GOT3 (cell line): ENCODE data around the gene NHLRC1.
"Not testable (repeated sequence)": the region's sequence is repeated elsewhere in the genome, so short reads cannot be mapped to it uniquely, and the experiment has no call there.

Experiments used
- DNase-seq: peaks from one replicate; lab custom pipeline; 2025; ENCODE audit warnings: mixed read lengths; lab: John Stamatoyannopoulos, UW

NHLRC1 gene

GRCh38 chr6:18122128-18123093 is at the start of gene NHLRC1:
TSS of gene NHLRC1 (minus strand) at chr6:18122677. CDS start at chr6:18122606, 71 bp downstream.
- peak; percentile 21 for DNase-seq

DNA sequence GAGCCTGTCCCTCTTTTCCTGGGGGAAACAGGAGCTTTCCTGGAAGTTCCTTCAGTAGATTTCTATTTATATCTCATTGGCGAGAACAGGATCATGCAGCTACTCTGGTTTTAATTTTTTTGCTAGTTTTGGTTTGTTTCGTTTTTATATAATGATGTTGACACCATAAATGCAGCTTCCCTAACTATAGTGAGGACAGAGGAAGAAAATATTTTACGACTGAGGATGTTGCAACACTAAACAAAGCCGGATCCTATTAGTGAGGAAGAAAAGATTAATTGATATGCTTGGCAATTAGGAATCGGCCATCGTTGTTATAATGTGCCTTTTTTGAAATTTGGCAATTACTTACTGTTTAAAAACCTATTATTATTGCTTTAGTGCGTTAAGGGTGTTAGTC is 49.4 kb upstream of the NHLRC1 start:
- DNase-seq, result no peak

- DNase-seq, result no peak
These were observed 45.8 kb upstream of the NHLRC1 start for GRCh38 chr6:18168264-18168663.

DNA sequence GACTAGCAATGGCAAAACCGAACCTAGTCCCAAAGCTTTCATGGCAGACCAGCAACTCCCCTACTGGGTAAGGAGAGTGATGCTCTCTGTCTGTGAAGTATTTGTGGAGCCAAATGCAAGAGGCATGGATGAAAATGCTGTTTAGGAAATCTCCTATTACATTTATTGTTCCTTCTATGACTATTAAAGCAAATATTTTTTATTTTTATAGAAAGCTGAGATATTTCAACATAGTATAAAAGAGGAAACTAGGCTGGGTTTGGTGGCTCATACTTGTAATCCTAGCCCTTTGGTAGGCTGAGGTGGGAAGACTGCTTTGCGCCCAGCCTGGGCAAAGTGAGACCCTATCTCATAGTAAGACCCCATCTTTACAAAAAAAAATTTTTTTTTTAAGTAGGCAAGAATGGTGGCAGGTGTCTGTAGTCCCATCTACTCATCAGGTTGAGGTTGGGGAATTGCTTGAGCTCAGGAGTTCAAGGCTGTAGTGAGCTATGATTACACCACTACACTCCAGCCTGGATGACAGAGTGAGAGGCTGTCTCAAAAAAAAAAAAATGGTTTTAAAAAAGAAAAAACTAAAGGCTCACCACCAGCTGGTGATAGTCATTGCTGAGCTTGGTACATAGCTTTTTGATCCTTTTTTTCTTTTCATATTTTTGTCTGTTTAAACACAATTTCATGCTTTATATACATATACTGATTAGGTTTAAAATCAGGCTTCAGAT is 44.0 kb upstream of the NHLRC1 start:
- DNase-seq, result no peak

DNA sequence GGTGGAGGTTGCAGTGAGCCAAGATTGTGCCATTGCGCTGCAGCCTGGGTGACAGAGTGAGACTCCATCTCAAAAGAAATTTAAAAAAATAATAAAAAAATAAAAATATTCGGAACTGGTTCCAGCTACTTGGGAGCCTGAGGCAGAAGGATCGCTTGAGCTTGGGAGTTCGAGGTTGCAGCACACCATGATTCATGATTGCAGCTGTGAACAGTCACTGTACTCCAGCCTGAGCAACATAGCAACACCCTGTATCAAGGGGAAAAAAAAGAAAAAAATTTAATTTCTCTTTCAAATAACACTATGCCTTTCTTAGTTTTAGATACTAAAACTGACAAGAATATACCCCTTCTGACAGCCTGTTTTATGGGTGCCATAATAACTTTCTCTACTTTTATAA is 43.3 kb upstream of the NHLRC1 start:
- no peak for DNase-seq

DNA sequence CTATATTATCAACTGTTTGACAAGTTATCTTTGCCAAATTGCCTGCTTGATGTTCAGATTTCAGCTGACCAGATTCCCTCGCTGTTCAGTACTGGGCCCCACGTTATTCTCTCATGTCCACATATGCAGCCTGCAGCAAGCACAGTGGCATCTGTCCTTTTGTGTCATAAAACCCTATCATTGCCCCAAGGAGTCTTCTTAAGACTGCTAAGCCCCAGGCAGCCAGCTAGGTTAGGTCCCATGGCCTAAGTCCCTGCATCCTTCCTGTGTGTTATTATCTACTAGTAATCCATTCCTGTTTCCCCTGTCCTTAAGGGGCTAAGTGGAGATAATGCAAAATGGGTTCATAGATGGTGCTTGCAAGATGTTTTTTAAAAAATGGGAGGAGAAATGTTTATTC is 39.9 kb upstream of the NHLRC1 start:
- no peak for DNase-seq

GRCh38 chr6:18161431-18161830 is 39.0 kb upstream of the NHLRC1 start:
- DNase-seq, result no peak

DNA sequence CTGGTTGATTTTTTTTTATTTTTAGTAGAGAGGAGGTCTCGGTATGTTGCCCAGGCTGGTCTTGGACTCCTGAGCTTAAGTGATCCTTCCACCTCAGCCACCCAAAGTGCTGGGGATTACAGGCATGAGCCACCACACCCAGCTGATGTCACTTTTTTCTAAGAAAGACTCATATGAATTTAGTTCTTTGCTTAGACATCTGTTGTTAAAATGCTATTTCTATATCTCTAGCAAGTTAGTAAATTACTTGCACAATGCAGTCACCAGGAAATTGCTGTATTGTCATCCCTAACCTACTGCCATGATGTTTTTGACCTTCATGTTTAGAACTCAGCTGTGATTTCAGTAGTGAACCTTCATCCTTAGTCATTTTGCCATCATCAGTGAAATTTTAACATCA is 38.4 kb upstream of the NHLRC1 start:
- no peak for DNase-seq

DNA sequence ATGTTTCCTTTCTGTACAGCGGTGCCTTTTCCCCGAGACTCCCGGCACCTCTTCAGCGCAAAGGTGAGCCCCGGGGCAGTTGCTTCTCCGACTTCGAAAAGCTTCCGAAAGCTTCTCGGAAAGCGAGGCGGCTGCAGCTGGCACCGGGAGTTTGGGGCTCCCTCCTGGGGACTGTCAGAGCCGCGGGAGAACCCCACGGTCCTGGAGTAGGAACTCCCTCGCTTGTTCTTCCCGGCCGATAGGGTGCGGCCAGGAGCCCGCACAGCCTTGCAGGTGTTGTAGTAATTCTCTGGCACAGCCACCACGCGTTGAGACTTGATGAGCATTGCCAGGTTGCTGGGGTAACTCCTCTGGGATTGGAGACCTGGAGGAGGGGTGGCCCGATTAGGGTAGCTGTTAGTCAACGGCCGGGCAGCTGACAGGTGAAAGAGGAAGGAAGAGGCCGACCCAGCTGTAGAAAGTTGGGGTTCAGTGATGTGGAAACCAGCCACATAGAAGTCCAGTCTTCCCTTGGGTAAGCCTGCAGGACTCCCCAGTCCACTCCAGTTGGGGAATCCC is 33.5 kb upstream of the NHLRC1 start:
- DNase-seq, result no peak

GRCh38 chr6:18155150-18155863 is 32.8 kb upstream of the NHLRC1 start, which contains the start of gene KDM1B:
TSS of gene KDM1B (plus strand) at chr6:18155422. CDS start at chr6:18159896, 4,474 bp downstream.
- DNase-seq, result peak; percentile 92

GRCh38 chr6:18154507-18155149 is 32.2 kb upstream of the NHLRC1 start, which contains the start of gene TPMT:
TSS of gene TPMT (minus strand) at chr6:18155077. CDS start at chr6:18149127, 5,950 bp downstream.
- no peak for DNase-seq

DNA sequence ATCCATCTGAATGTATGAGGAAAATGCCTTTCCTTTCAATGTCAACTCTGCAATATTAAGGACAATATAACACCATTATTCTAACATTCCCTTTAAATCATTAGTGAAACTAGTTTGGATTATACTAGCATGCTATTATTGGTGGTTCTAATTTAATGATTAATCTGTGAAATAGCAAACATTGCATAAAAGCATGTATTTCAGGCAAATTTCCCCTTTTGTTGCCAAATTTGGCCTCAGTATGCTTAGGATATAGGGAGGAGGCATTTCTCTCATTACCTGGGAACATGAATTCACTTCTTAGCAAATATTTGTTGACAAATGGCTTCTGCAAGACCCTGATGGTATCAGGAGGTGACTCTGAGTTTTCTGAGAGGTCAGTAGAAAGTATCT is 30.8 kb upstream of the NHLRC1 start:
- DNase-seq, result no peak

- DNase-seq, result no peak
These were observed 29.3 kb upstream of the NHLRC1 start for GRCh38 chr6:18151801-18152200.

DNA sequence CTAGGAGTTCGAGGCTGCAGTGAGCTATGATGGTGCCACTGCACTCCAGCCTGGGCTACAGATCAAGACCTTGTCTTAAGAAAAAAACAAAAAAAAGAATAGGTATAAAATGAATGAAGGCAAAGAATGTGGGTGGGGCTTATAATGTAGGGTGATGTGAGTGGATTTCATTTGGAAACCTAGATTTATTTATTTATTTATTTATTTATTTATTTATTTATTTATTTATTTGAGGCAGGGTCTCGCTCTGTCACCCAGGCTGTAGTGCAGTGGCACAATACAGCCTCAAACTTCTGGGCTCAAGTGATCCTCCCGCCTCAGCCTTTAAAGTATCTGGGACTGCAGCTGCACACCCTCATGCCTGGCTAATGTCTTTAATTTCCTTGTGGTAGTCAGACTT is 28.9 kb upstream of the NHLRC1 start:
- DNase-seq, result not testable (repeated sequence)

DNA sequence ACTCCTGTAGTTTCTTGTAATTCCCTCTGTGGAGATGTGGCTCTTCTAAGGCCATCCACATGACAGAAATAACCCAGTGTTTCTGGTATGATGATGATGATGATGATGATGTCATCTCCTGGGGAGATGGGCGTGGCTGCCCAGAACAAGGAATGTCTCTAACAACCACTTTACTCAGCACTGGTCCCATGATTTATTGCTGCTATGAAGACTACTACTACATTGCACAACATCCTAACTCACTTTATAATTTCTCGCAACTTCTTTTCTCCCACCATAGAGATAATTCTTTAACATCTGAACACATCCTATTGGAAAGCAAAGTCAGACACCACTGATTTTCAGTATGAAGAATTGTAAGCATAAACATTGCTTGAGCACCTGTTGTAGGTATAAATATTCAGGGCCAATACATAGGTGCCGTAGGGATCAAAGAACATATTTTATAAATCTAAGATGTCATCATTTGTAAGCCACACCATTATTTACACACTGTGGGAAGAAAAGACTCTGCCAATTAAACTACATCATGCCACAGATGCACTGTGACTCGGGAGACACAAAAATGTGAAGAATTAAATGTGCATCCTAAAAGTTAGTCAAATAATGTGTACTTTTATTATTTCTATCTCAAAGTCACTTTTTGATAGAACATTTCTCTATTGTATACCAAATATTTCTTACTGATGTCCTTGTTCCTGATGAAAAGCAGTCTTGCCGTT is 26.0 kb upstream of the NHLRC1 start:
- no peak for DNase-seq

- DNase-seq, result no peak
These were observed 25.1 kb upstream of the NHLRC1 start for GRCh38 chr6:18147616-18148015.

DNA sequence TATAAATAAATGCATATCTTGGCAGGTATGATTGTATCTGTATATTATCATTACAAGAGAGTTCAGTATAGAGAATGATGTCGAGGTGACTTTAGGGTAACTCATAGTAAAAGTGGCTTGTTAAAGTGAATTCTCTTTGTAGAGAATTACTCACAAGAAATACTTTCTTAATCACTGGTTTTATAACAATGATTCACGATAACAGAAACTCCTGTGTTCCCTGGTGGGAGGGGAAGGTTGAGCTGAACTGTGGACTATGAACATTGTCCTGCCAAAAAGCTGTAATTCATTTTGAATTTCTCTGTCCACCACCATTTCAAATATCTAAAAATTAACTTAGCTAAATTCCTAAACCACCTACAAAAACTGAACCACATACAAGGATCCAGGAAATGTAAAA is 24.7 kb upstream of the NHLRC1 start:
- DNase-seq, result no peak

- no peak for DNase-seq
These were observed 20.0 kb upstream of the NHLRC1 start for GRCh38 chr6:18142591-18142861.

DNA sequence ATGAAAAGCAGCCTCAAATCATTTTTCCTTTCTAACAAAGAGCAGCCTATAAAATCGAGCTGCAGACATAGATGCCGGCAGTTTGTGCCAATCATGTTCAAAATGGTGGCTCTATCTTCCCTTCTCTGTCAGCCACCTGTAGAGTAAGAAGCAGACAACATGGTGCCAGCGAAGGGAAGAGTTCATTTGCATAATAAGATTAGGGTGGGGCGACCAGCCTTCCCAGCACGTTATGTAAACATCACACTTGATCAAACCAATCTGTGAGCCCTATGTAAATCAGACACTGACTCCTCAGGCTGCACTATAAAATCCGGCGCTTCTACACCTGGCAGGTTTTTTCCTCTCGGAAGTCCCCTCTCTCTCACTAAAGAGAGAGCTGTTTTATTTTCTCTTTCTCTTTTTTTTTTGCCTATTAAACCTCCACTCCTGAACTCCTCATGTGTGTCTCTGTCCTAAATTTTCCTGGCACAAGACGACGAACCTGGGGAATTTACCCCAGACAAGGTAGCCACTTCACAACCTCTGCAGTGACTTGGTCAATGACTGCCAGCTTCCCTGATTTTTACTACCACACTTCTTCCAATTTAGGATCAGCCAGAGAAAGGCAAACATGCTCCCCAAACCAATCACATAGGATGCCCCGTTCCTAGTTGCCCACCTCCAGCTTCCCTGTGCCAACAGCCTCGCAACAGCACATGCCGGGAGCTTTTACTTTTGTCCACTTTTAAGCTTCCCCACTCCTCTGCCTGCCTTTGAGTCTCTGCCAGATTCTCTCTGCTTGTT is 19.5 kb upstream of the NHLRC1 start:
- no peak for DNase-seq

- DNase-seq, result no peak
These were observed 17.6 kb upstream of the NHLRC1 start for GRCh38 chr6:18139935-18140621.
